Caco-2 (cell line): ENCODE results near the gene ABCA8. TPM values are rescaled to one million over a fixed set of nuclear protein-coding genes. Genes with fewer than 3 reads are reported as not detected.

ENCODE experiments used
- BruUV-seq: library from RNA; stranded (reverse); fragments of 400-500 nt; replicated peaks from 2 replicates; lab custom pipeline; 2021; lab: Mats Ljungman, UMichigan
- CTCF ChIA-PET: fragments of 300-600 bp; sonication (Branson Sonifier 250); formaldehyde crosslinking; loops from one replicate; lab custom pipeline; 2022; ENCODE audit warnings: antibody characterized with exemption; lab: Charles Lee
- POLR2A ChIA-PET: fragments of 300-600 bp; sonication (Branson Sonifier 250); formaldehyde crosslinking; loops from one replicate; lab custom pipeline; 2022; ENCODE audit warnings: antibody characterized with exemption; lab: Charles Lee
- DNase-seq, 2 experiments: peaks; one replicate each; pipeline versions ENCODE4 v3.0.0 to v3.0.0-alpha.2; 2020 to 2022
- H3K27me3 ChIP-seq: replicated peaks from 2 replicates; pipeline ENCODE4 v1.6.0; 2011; ENCODE audit warnings: low read length; ENCODE audit not compliant: control insufficient read depth, insufficient read depth
- H3K36me3 ChIP-seq: 2 replicates; pipeline ENCODE4 v1.5.1; 2011; ENCODE audit warnings: low read length; ENCODE audit not compliant: control insufficient read depth, insufficient read depth
- H3K4me1 ChIP-seq: fragments of 250-450 bp; sonication (Bioruptor Pico); 2 replicates; pipeline ENCODE4 v1.5.1; 2020; ENCODE audit warnings: mild to moderate bottlenecking
- H3K4me3 ChIP-seq: 2 replicates; pipeline ENCODE4 v1.5.1; 2011; ENCODE audit warnings: low read depth, mild to moderate bottlenecking, control low read depth, low read length
- H3K9me3 ChIP-seq: fragments of 250-450 bp; sonication (Bioruptor Pico); 2 replicates; pipeline ENCODE4 v1.5.1; 2020; ENCODE audit warnings: mild to moderate bottlenecking, moderate library complexity
- H3K27ac Mint-ChIP-seq: one replicate; pipeline ENCODE4 v1.8.0; 2022; ENCODE audit warnings: mixed read lengths; ENCODE audit not compliant: unreplicated experiment
- H3K27me3 Mint-ChIP-seq: one replicate; pipeline ENCODE4 v1.8.0; 2022; ENCODE audit warnings: mixed read lengths; ENCODE audit not compliant: insufficient read depth, unreplicated experiment
- H3K36me3 Mint-ChIP-seq: one replicate; pipeline ENCODE4 v1.8.0; 2022; ENCODE audit warnings: mild to moderate bottlenecking, mixed read lengths; ENCODE audit not compliant: insufficient read depth, unreplicated experiment
- H3K4me1 Mint-ChIP-seq: one replicate; pipeline ENCODE4 v1.8.0; 2022; ENCODE audit warnings: low read depth, mixed read lengths; ENCODE audit not compliant: unreplicated experiment
- H3K4me3 Mint-ChIP-seq: one replicate; pipeline ENCODE4 v1.8.0; 2022; ENCODE audit warnings: mild to moderate bottlenecking, moderate library complexity, mixed read lengths; ENCODE audit not compliant: unreplicated experiment
- H3K9me3 Mint-ChIP-seq: one replicate; pipeline ENCODE4 v1.8.0; 2022; ENCODE audit warnings: mixed read lengths; ENCODE audit not compliant: unreplicated experiment
- intact Hi-C: fragments of 100-400 bp; cut with micrococcal nuclease; formaldehyde crosslinking; loops from one replicate; pipeline ENCODE4 v1.10.0; 2022; ENCODE audit not compliant: unreplicated experiment
- total RNA-seq: library from RNA; stranded (reverse); gene quantifications from 2 replicates; pipeline ENCODE4 v1.2.3, GENCODE V29; 2022
- TF ChIP-seq, protein P1 (sequence below), 2 experiments: fragments of 200-600 bp in 1 of 2; IDR thresholded peaks; 1 replicate in 1 of 2; 2 replicates in 1 of 2; pipeline versions ENCODE4 v1.5.1 to v1.8.0; 2011 to 2022; ENCODE audit warnings: antibody characterized with exemption in 1 of 2, control low read depth in 1 of 2, inconsistent platforms in 1 of 2, low read depth in 1 of 2, low read length in 1 of 2, mild to moderate bottlenecking in 1 of 2, moderate library complexity in 1 of 2; ENCODE audit not compliant: insufficient read depth in 1 of 2, severe bottlenecking in 1 of 2, unreplicated experiment in 1 of 2

The ABCA8 gene
- total RNA-seq, 1 experiment from 2014 or later: 0.91 TPM

DNA sequence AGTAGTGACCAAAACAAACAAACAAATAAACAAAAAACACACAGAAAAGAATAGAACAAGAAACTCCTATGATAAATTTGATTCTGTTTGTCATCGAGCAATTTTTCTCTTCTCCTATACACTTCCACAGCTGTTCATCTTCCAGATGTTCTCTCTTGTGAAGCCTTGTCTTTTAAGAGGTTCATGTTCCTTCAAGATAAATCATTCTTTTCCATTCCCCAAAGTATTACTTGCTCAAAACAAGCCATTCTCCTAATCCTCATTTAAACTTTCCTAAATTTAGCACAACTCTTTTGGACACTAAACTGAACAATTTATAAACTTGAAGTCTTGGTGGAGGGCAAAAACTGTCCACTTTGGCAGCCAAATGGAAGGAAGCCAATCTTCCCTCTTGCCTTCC lies 103.3 kb downstream of the ABCA8 start:
- intact Hi-C loops: no loop called here
- POLR2A ChIA-PET: no interaction called here
- TF ChIP-seq, protein P1, sequence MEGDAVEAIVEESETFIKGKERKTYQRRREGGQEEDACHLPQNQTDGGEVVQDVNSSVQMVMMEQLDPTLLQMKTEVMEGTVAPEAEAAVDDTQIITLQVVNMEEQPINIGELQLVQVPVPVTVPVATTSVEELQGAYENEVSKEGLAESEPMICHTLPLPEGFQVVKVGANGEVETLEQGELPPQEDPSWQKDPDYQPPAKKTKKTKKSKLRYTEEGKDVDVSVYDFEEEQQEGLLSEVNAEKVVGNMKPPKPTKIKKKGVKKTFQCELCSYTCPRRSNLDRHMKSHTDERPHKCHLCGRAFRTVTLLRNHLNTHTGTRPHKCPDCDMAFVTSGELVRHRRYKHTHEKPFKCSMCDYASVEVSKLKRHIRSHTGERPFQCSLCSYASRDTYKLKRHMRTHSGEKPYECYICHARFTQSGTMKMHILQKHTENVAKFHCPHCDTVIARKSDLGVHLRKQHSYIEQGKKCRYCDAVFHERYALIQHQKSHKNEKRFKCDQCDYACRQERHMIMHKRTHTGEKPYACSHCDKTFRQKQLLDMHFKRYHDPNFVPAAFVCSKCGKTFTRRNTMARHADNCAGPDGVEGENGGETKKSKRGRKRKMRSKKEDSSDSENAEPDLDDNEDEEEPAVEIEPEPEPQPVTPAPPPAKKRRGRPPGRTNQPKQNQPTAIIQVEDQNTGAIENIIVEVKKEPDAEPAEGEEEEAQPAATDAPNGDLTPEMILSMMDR (IDR thresholded peaks at IDR 0.05; ENCODE audit: insufficient read depth in 1 of 2, low read depth in 1 of 2, low read length in 1 of 2, severe bottlenecking in 1 of 2, unreplicated experiment in 1 of 2): no peak
- H3K4me1 ChIP-seq: no peaks in the 10 kb centered on the region
- no peak for DNase-seq
- H3K36me3 ChIP-seq: no peaks in the 10 kb centered on the region
- Mint-ChIP-seq H3K27me3 (no peaks in the 10 kb centered on the region), H3K4me1 (no peaks in the 10 kb centered on the region), H3K36me3 (no peaks in the 10 kb centered on the region), H3K27ac (no peak overlapping the region), H3K4me3 (no peak overlapping the region), H3K9me3 (no peaks in the 10 kb centered on the region)
- no peaks in the 10 kb centered on the region for H3K9me3 ChIP-seq
- no peak overlapping the region for H3K4me3 ChIP-seq
- CTCF ChIA-PET: no interaction called here
- no peaks in the 10 kb centered on the region for H3K27me3 ChIP-seq
- BruUV-seq: no TSS peak

DNA sequence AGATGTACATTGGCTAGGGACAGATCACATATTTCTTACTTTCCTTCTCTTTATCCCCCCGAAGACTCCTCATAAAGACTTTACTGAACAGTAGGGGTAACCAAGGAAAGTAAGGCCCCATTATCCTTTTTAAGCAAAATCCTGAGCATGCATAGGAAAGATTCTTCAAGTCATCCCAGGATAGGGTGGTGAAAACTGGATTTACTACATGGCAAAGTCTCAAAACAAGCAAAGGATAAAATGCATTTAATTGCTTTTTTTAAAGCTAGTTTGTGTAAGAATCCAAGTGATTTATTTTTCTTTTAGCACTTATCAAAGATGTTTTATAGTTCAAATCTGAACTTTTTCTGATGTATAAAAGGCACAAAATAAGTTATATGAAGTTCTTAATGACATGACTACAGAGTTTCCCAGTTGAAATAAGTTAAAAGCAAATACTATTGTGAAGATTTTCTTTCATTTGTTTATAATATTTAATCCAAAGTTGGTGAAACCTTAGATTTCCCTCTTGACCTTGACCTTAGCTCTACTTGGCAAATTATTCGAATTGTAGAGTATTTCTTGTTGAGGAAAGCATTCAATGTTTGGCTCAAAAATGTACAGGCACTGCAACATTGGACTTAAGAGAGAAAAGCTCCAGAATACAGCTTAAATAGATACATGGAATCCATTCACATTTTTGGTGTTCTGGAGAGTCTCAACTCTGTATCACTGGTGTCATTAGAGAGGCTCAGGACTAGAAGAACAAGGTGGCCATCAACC lies 104.3 kb downstream of the ABCA8 start:
- TF ChIP-seq, protein P1 (IDR thresholded peaks at IDR 0.05; ENCODE audit: insufficient read depth in 1 of 2, low read depth in 1 of 2, low read length in 1 of 2, severe bottlenecking in 1 of 2, unreplicated experiment in 1 of 2): no peak
- H3K36me3 ChIP-seq: no peaks in the 10 kb centered on the region
- H3K27me3 Mint-ChIP-seq: no peaks in the 10 kb centered on the region
- no peaks in the 10 kb centered on the region for H3K36me3 Mint-ChIP-seq
- ChIA-PET CTCF (no interaction called here), POLR2A (interaction anchor here (0.8 kb wide), 1 partner anchor 80 kb away, joined by 10 read pairs; no protein-coding TSS in a partner anchor)
- H3K4me3 Mint-ChIP-seq: no peak overlapping the region
- BruUV-seq: no TSS peak
- H3K4me1 ChIP-seq: no peaks in the 10 kb centered on the region
- no peaks in the 10 kb centered on the region for H3K27me3 ChIP-seq
- H3K27ac Mint-ChIP-seq: no peak overlapping the region
- H3K4me1 Mint-ChIP-seq: no peaks in the 10 kb centered on the region
- no peak for DNase-seq
- no peak overlapping the region for H3K4me3 ChIP-seq
- no peaks in the 10 kb centered on the region for H3K9me3 ChIP-seq
- intact Hi-C loops: no loop called here
- H3K9me3 Mint-ChIP-seq: no peaks in the 10 kb centered on the region

DNA sequence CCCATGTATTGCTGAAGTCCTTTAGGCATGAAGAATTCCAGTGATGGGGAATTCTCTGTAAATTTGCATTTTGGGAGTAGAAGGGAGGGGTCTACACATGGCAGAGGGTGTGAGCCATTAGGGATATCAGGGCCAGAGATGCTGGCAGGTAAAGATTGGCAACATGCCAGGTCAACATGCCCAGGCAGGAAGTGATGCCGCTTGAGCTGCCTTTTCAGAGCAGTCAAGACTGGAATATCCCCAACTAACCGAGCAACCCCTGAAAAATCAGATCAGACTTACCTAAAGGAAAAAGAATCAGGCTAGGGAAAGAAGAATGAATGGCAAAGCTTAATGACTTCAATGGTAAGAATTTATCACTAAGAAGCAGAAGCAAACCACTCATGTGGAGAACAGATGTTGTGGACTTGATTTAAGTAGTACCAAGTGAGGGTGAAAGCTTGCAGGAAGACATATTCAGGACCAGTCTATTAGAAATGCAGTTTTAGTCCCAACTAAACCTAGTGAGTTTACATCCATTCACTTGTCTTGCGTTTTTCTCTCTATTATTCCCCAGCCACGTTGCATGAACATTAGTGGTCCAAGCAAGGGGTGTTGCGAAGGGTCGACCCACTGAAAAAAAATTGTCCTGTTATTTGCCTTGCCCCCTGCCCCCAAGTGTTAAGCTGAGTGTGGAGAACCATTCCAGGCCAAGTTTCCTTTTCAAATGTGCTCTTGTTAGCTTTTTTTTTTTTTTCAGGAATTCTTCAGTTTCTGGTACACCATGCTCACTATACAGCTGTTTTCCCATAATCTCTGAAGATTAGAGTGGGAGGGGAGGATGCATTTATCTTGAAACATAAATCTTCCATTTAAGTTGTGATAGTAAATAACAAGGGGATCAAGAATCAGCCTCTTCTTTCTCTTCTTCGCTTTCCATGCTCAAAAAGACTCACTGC lies 105.2 kb downstream of the ABCA8 start:
- ChIA-PET CTCF (no interaction called here), POLR2A (interaction anchor here (0.8 kb wide), 1 partner anchor 81 kb away, joined by 10 read pairs; no protein-coding TSS in a partner anchor)
- intact Hi-C loops: no loop called here
- Histone ChIP-seq H3K4me1 (no peaks in the 10 kb centered on the region), H3K36me3 (no peaks in the 10 kb centered on the region), H3K4me3 (no peak overlapping the region), H3K27me3 (no peaks in the 10 kb centered on the region), H3K9me3 (0 out of 2 replicates have a peak, but pooled peaks cover 3% of the 10 kb centered on the region)
- H3K36me3 Mint-ChIP-seq: no peaks in the 10 kb centered on the region
- BruUV-seq: no TSS peak
- DNase-seq: no peak
- no peak overlapping the region for H3K4me3 Mint-ChIP-seq
- no peak overlapping the region for H3K27ac Mint-ChIP-seq
- H3K27me3 Mint-ChIP-seq: no peaks in the 10 kb centered on the region
- TF ChIP-seq, protein P1 (IDR thresholded peaks at IDR 0.05; ENCODE audit: insufficient read depth in 1 of 2, low read depth in 1 of 2, low read length in 1 of 2, severe bottlenecking in 1 of 2, unreplicated experiment in 1 of 2): no peak
- H3K4me1 Mint-ChIP-seq: no peaks in the 10 kb centered on the region
- no peaks in the 10 kb centered on the region for H3K9me3 Mint-ChIP-seq
